Stimulated activated CD8-positive, alpha-beta memory T cell treated with anti-CD3 and anti-CD28 coated beads, Interleukin-4, amount 100 ng/mL, for 48 hours (primary cell): ENCODE results near the gene DEPDC7.
"Not testable (repeated sequence)": the region's sequence is repeated elsewhere in the genome, so short reads cannot be mapped to it uniquely, and the experiment has no call there.

Experiments
- DNase-seq: peaks from one replicate; pipeline ENCODE4 v3.0.0-alpha.2; 2020

Gene DEPDC7

GRCh38 chr11:33027233-33027632, 11.6 kb downstream of the DEPDC7 start:
- DNase-seq: no peak

- DNase-seq: no peak
These were observed 12.3 kb downstream of the DEPDC7 start for GRCh38 chr11:33027846-33028536.

- no peak for DNase-seq
These were observed 12.8 kb downstream of the DEPDC7 start for GRCh38 chr11:33028537-33028914.

GRCh38 chr11:33029218-33029617, 13.5 kb downstream of the DEPDC7 start:
- DNase-seq: not testable (repeated sequence)

- no peak for DNase-seq
These were observed 17.8 kb downstream of the DEPDC7 start for GRCh38 chr11:33033493-33033892.

- DNase-seq: no peak
These were observed 19.3 kb downstream of the DEPDC7 start for GRCh38 chr11:33035011-33035410.

GRCh38 chr11:33039274-33040032, 23.8 kb downstream of the DEPDC7 start, which contains the start of gene TCP11L1:
Gene TCP11L1, plus strand, starts transcription at chr11:33039572. Its CDS starts 4,202 bp downstream, at chr11:33043774.
- DNase-seq: peak; percentile 87

GRCh38 chr11:33040033-33040861, 24.6 kb downstream of the DEPDC7 start:
- DNase-seq: peak; percentile 67

- no peak for DNase-seq
These were observed 25.3 kb downstream of the DEPDC7 start for GRCh38 chr11:33040862-33041453.

GRCh38 chr11:33043221-33043830, 27.6 kb downstream of the DEPDC7 start:
- DNase-seq: no peak

- no peak for DNase-seq
These were observed 28.6 kb downstream of the DEPDC7 start for GRCh38 chr11:33044285-33044756.

- no peak for DNase-seq
These were observed 30.0 kb downstream of the DEPDC7 start for GRCh38 chr11:33045551-33046255.

- DNase-seq: not testable (repeated sequence)
These were observed 33.0 kb downstream of the DEPDC7 start for GRCh38 chr11:33048701-33049100.

GRCh38 chr11:33049565-33050408, 34.1 kb downstream of the DEPDC7 start:
- not testable (repeated sequence) for DNase-seq

GRCh38 chr11:33052231-33052630, 36.6 kb downstream of the DEPDC7 start:
- DNase-seq: no peak

GRCh38 chr11:33055375-33055774, 39.7 kb downstream of the DEPDC7 start:
- DNase-seq: no peak

GRCh38 chr11:33057284-33057683, 41.6 kb downstream of the DEPDC7 start:
- DNase-seq: no peak

GRCh38 chr11:33059331-33060007, 43.8 kb downstream of the DEPDC7 start:
- DNase-seq: no peak

GRCh38 chr11:33060271-33060670, 44.6 kb downstream of the DEPDC7 start:
- DNase-seq: no peak

GRCh38 chr11:33062137-33062536, 46.5 kb downstream of the DEPDC7 start:
- DNase-seq: no peak
